ENCODE results near the gene CHEK1. TPM values are rescaled to one million over a fixed set of nuclear protein-coding genes. Genes with fewer than 3 reads are reported as not detected.

The CHEK1 gene
- total RNA-seq, 1 experiment from 2014 or later: 142 TPM

DNA sequence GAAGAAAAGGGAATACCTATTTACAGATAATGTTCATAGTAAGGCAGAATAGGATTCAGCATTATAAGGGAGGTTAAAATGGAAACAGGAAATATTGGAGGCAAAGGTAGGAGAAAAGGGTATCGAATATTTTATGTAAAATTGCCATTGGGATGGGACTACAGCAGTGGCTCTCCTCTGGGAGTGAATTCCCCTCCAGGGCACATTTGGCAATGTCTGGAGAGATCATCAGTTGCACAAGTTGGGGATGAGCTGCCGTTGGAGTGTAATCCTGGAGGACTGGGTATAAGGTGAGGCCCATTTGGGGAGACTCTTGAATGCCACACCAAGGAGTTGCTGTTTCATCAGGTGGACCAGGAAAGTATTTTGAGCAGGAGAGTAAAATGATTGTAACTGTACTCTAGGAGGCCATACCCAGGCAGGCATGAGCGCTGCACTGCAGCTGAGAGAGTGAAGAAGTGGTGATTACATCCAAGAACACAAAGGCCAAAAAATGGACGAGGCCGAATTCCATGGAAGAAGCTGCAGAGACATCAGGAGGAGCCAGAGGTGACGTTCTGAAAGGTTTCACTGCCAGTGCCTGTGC is 64.4 kb downstream of the CHEK1 start:
- H3K36me3 ChIP-seq (ENCODE audit: control insufficient read depth, insufficient read depth, low read length): no peaks in the 10 kb centered on the region
- H3K36me3 Mint-ChIP-seq (ENCODE audit: insufficient read depth, unreplicated experiment): no peaks in the 10 kb centered on the region
- H3K9me3 Mint-ChIP-seq (ENCODE audit: unreplicated experiment): no peaks in the 10 kb centered on the region
- ChIA-PET POLR2A (no interaction called here), CTCF (no interaction called here)
- no peaks in the 10 kb centered on the region for H3K27me3 ChIP-seq (replicated peaks; ENCODE audit: control insufficient read depth, insufficient read depth, low read length)
- TF ChIP-seq, protein P1, sequence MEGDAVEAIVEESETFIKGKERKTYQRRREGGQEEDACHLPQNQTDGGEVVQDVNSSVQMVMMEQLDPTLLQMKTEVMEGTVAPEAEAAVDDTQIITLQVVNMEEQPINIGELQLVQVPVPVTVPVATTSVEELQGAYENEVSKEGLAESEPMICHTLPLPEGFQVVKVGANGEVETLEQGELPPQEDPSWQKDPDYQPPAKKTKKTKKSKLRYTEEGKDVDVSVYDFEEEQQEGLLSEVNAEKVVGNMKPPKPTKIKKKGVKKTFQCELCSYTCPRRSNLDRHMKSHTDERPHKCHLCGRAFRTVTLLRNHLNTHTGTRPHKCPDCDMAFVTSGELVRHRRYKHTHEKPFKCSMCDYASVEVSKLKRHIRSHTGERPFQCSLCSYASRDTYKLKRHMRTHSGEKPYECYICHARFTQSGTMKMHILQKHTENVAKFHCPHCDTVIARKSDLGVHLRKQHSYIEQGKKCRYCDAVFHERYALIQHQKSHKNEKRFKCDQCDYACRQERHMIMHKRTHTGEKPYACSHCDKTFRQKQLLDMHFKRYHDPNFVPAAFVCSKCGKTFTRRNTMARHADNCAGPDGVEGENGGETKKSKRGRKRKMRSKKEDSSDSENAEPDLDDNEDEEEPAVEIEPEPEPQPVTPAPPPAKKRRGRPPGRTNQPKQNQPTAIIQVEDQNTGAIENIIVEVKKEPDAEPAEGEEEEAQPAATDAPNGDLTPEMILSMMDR (IDR thresholded peaks at IDR 0.05; ENCODE audit: insufficient read depth in 1 of 2, low read depth in 1 of 2, low read length in 1 of 2, severe bottlenecking in 1 of 2, unreplicated experiment in 1 of 2): no peak
- H3K27me3 Mint-ChIP-seq (ENCODE audit: insufficient read depth, unreplicated experiment): peaks cover 2% of the 10 kb centered on the region
- H3K27ac Mint-ChIP-seq (ENCODE audit: unreplicated experiment): no peak overlapping the region
- H3K4me1 ChIP-seq: peaks cover 8% of the 10 kb centered on the region
- peaks cover 15% of the 10 kb centered on the region for H3K4me1 Mint-ChIP-seq (ENCODE audit: low read depth, unreplicated experiment)
- DNase-seq: no peak
- intact Hi-C loops (cut with micrococcal nuclease; ENCODE audit: unreplicated experiment): no loop called here
- H3K9me3 ChIP-seq: no peaks in the 10 kb centered on the region
- BruUV-seq (replicated peaks): no TSS peak
- no peak overlapping the region for H3K4me3 ChIP-seq (ENCODE audit: low read depth, low read length)
- no peak overlapping the region for H3K4me3 Mint-ChIP-seq (ENCODE audit: unreplicated experiment)

DNA sequence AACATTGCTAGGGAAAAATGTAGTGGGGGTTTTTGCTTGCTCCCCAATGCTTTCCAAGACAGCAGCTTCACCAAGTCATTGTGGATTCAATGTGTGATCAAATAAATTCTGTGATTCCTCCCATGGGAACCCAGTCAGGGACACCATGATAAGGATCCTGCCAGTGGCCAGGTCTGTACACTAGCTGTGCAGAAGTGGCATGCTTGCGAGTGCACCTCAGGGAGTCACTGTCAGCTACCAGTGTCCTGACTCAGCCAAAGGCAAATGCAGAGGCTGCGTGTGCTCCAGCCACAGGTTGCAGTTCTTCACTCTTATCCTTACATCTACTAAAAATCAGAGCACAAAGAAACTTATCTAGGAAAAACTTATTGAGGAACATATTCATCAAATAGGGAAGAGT is 65.0 kb downstream of the CHEK1 start:
- peaks cover 13% of the 10 kb centered on the region for H3K4me1 Mint-ChIP-seq (ENCODE audit: low read depth, unreplicated experiment)
- no peaks in the 10 kb centered on the region for H3K9me3 ChIP-seq
- ChIA-PET POLR2A (no interaction called here), CTCF (no interaction called here)
- H3K27me3 ChIP-seq (replicated peaks; ENCODE audit: control insufficient read depth, insufficient read depth, low read length): no peaks in the 10 kb centered on the region
- H3K9me3 Mint-ChIP-seq (ENCODE audit: unreplicated experiment): no peaks in the 10 kb centered on the region
- H3K4me1 ChIP-seq: peaks cover 7% of the 10 kb centered on the region
- no peak overlapping the region for H3K4me3 Mint-ChIP-seq (ENCODE audit: unreplicated experiment)
- H3K36me3 Mint-ChIP-seq (ENCODE audit: insufficient read depth, unreplicated experiment): no peaks in the 10 kb centered on the region
- H3K27me3 Mint-ChIP-seq (ENCODE audit: insufficient read depth, unreplicated experiment): peaks cover 2% of the 10 kb centered on the region
- no peak for DNase-seq
- H3K36me3 ChIP-seq (ENCODE audit: control insufficient read depth, insufficient read depth, low read length): no peaks in the 10 kb centered on the region
- no peak overlapping the region for H3K27ac Mint-ChIP-seq (ENCODE audit: unreplicated experiment)
- intact Hi-C loops (cut with micrococcal nuclease; ENCODE audit: unreplicated experiment): no loop called here
- TF ChIP-seq, protein P1 (IDR thresholded peaks at IDR 0.05; ENCODE audit: insufficient read depth in 1 of 2, low read depth in 1 of 2, low read length in 1 of 2, severe bottlenecking in 1 of 2, unreplicated experiment in 1 of 2): no peak
- BruUV-seq (replicated peaks): no TSS peak
- no peak overlapping the region for H3K4me3 ChIP-seq (ENCODE audit: low read depth, low read length)

DNA sequence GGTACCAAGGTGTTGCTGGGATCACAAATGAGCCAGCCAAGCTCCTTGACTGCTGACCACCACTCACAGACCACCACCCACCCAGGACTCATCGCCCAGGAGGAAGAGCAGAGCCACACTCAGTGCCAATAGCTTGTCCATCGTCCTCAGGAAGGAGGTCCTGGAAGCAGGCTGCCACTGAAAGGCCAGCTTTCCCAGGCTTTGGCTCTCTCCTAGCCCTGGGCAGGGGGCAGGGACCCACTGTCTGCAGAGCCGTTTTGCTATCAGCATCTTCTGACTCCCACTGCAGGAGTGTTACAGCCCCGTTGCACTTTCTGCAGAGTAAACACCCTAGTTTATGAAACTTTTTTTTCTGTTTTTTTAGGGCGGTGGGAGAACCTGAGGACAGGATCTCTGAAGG is 67.9 kb downstream of the CHEK1 start:
- intact Hi-C loops (cut with micrococcal nuclease; ENCODE audit: unreplicated experiment): no loop called here
- no peaks in the 10 kb centered on the region for H3K9me3 Mint-ChIP-seq (ENCODE audit: unreplicated experiment)
- Histone ChIP-seq H3K36me3 (ENCODE audit: control insufficient read depth, insufficient read depth, low read length) (no peaks in the 10 kb centered on the region), H3K9me3 (no peaks in the 10 kb centered on the region), H3K4me1 (no peaks in the 10 kb centered on the region), H3K27me3 (replicated peaks; ENCODE audit: control insufficient read depth, insufficient read depth, low read length) (no peaks in the 10 kb centered on the region), H3K4me3 (ENCODE audit: low read depth, low read length) (no peak overlapping the region)
- TF ChIP-seq, protein P1 (IDR thresholded peaks at IDR 0.05; ENCODE audit: insufficient read depth in 1 of 2, low read depth in 1 of 2, low read length in 1 of 2, severe bottlenecking in 1 of 2, unreplicated experiment in 1 of 2): no peak
- H3K4me3 Mint-ChIP-seq (ENCODE audit: unreplicated experiment): no peak overlapping the region
- BruUV-seq (replicated peaks): no TSS peak
- H3K36me3 Mint-ChIP-seq (ENCODE audit: insufficient read depth, unreplicated experiment): no peaks in the 10 kb centered on the region
- no peak for DNase-seq
- POLR2A ChIA-PET: no interaction called here
- no peak overlapping the region for H3K27ac Mint-ChIP-seq (ENCODE audit: unreplicated experiment)
- H3K4me1 Mint-ChIP-seq (ENCODE audit: low read depth, unreplicated experiment): no peaks in the 10 kb centered on the region
- CTCF ChIA-PET: no interaction called here
- peaks cover 2% of the 10 kb centered on the region for H3K27me3 Mint-ChIP-seq (ENCODE audit: insufficient read depth, unreplicated experiment)

All from Caco-2 (cell line).